Measurements from ENCODE around the gene KIF16B. TPM values are rescaled to one million over a fixed set of nuclear protein-coding genes. Genes with fewer than 3 reads are reported as not detected.

The KIF16B gene
- total RNA-seq, 6 donors from 2014 or later, result 18.4 to 114 (median 26.3) TPM

DNA sequence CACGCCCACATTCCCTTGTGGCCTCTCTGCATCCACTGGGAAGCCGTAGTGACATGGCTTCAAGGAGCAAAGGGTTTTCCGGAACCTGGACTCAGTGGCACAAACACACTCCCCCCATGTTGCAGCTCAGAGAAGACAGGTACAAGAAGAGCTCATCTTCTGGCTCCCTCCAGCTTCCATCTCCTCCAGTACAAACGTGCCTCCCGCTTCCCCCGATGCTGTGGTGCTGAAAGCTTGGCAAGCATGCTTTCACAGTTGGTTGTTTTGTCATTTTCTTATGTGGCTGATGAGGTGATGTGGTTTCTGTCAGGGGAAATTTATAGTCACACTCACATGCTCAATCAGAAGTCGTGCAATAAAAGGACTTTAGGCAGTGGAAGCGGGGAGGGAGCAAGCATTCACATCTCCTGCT lies 258.5 kb downstream of the KIF16B start:
- WGBS, 2 donors, result 83 to 84% methylated on average over 8 of the region's 8 CpGs
- Histone ChIP-seq H3K9me3 (no peaks in the 10 kb centered on the region), H3K27ac (no peak overlapping the region), H3K27me3 (no peaks in the 10 kb centered on the region), H3K4me3 (no peak overlapping the region), H3K4me1 (no peaks in the 10 kb centered on the region), H3K36me3 (peaks cover 0 to 7% (median 2%) of the 10 kb centered on the region in 4 donors)
- DNase-seq (no peak), ATAC-seq (ENCODE audit: low FRiP score in 2 of 2) (no peak)
- no peak for TF ChIP-seq POLR2A (IDR thresholded peaks at IDR 0.05)

DNA sequence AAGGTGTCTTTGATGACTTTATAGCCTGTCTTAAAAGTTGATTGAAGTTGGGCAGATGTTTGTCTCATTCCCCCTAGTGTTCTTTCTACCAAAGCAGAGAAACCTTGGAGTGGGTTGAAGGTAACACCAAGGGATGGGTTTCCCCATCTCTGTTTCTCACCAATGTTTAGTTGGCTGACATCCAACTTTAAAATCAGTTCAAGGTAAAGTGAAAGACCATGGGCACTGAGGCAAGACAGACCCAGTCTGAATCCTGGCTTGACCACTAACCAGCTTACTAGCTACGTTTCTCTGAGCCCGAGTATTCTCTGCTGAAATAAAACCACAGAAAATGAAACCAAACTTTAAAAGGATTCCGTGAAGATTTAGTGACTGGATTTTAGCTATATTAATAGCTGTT lies 258.9 kb downstream of the KIF16B start:
- Histone ChIP-seq H3K36me3 (peaks cover 0 to 7% (median 2%) of the 10 kb centered on the region in 4 donors), H3K27ac (no peak overlapping the region), H3K27me3 (no peaks in the 10 kb centered on the region), H3K4me3 (no peak overlapping the region), H3K4me1 (no peaks in the 10 kb centered on the region), H3K9me3 (no peaks in the 10 kb centered on the region)
- 84 to 92% methylated on average over 3 of the region's 3 CpGs for WGBS, 2 donors
- TF ChIP-seq CTCF (IDR thresholded peaks at IDR 0.05) (no peak), POLR2A (IDR thresholded peaks at IDR 0.05) (no peak), EP300 (IDR thresholded peaks at IDR 0.05) (no peak), POLR2AphosphoS5 (IDR thresholded peaks at IDR 0.05) (no peak)
- no peak for ATAC-seq (ENCODE audit: low FRiP score in 2 of 2)
- DNase-seq, result no peak

GRCh38 chr20:16313917-16314316 lies 259.3 kb downstream of the KIF16B start:
- H3K9me3 ChIP-seq, result no peaks in the 10 kb centered on the region
- DNase-seq (no peak), ATAC-seq (ENCODE audit: low FRiP score in 2 of 2) (no peak)
- H3K4me3 ChIP-seq, result no peak overlapping the region
- H3K27ac ChIP-seq, result no peak overlapping the region
- no peaks in the 10 kb centered on the region for H3K27me3 ChIP-seq
- TF ChIP-seq CTCF (IDR thresholded peaks at IDR 0.05) (no peak), EP300 (IDR thresholded peaks at IDR 0.05) (no peak), POLR2AphosphoS5 (IDR thresholded peaks at IDR 0.05) (no peak), POLR2A (IDR thresholded peaks at IDR 0.05) (no peak)
- H3K4me1 ChIP-seq, result no peaks in the 10 kb centered on the region
- peaks cover 0 to 7% (median 2%) of the 10 kb centered on the region in 4 donors for H3K36me3 ChIP-seq
- 69 to 95% methylated on average over 4 of the region's 4 CpGs for WGBS, 2 donors

DNA sequence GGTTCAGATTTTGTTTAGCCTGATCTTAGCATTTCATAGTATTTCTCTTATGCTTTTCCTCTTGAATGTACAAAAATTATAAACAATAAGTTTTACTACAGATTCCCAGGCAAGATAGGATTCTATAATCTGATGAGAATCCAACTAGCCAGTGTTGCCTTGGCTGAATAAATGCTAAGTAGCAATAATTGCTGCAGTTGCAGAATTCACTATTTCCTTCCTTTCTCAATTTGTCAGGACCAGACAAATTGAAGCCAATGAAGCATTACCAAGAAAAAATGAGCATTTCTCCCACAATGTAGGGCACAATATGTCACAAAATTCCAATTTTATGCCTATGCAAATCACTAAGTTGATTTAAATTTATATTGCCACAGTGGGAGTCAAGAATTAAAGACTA lies 260.2 kb downstream of the KIF16B start:
- Histone ChIP-seq H3K4me1 (no peaks in the 10 kb centered on the region), H3K27ac (no peak overlapping the region), H3K9me3 (no peaks in the 10 kb centered on the region), H3K27me3 (no peaks in the 10 kb centered on the region), H3K4me3 (no peak overlapping the region), H3K36me3 (peaks cover 0 to 7% (median 2%) of the 10 kb centered on the region in 4 donors)
- DNase-seq, result no peak
- no peak for ATAC-seq (ENCODE audit: low FRiP score in 2 of 2)
- TF ChIP-seq POLR2AphosphoS5 (IDR thresholded peaks at IDR 0.05) (no peak), CTCF (IDR thresholded peaks at IDR 0.05) (no peak), EP300 (IDR thresholded peaks at IDR 0.05) (no peak), POLR2A (IDR thresholded peaks at IDR 0.05) (no peak)

DNA sequence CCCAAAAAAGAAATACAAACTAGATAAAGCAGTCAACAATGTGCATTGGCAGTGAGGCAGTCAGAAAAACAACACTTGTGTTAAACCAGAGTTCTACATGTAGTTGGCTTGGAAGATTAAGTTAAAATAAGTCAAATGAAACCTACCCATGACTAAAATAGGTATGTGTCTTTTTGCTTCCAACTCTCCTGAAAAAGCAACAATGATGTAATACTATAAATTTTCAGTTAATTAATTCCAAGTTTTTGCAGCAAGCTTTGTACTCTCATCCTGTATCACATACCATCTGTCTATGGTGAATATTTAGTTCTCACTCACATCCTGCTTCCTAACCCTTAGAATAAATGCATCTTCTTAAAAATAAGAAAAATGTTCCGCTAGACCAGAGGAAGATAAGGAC lies 261.5 kb downstream of the KIF16B start:
- Histone ChIP-seq H3K36me3 (peaks cover 0 to 7% (median 2%) of the 10 kb centered on the region in 4 donors), H3K4me1 (no peaks in the 10 kb centered on the region), H3K27me3 (no peaks in the 10 kb centered on the region), H3K9me3 (no peaks in the 10 kb centered on the region), H3K4me3 (no peak overlapping the region), H3K27ac (no peak overlapping the region)
- TF ChIP-seq POLR2AphosphoS5 (IDR thresholded peaks at IDR 0.05) (no peak), EP300 (IDR thresholded peaks at IDR 0.05) (no peak), POLR2A (IDR thresholded peaks at IDR 0.05) (no peak), CTCF (IDR thresholded peaks at IDR 0.05) (no peak)
- ATAC-seq (ENCODE audit: low FRiP score in 2 of 2) (no peak), DNase-seq (no peak)
- WGBS, 2 donors, result 67 to 88% methylated on average over 1 of the region's 1 CpG
